Right lobe of liver (tissue), 6 donors: Measurements from ENCODE around the gene UBE4B. TPM values are rescaled to one million over a fixed set of nuclear protein-coding genes. Genes with fewer than 3 reads are reported as not detected.

Experiments used
- ATAC-seq, 4 donors: fragments of 200-7000 bp; cut with Tn5 transposase; one replicate each; pipeline ENCODE4 v1.9.1; 2020; ENCODE audit warnings: mild to moderate bottlenecking in 4 of 4, moderate library complexity in 4 of 4
- DNase-seq, 3 donors: peaks; one replicate each; pipeline ENCODE4 v3.0.0-alpha.2; 2020
- H3K27ac ChIP-seq, 3 donors: fragments of 200-600 bp; one replicate each; pipeline ENCODE4 v1.8.0; 2022
- H3K27me3 ChIP-seq, 2 donors: fragments of 200-600 bp; one replicate each; pipeline ENCODE4 v1.8.0; 2022
- H3K36me3 ChIP-seq, 4 donors: fragments of 200-600 bp; sonication (generic) in 1 of 4; one replicate each; pipeline versions ENCODE4 v1.5.1 to v1.8.0; 2017 to 2022; ENCODE audit warnings: control low read depth in 1 of 4
- H3K4me1 ChIP-seq, 4 donors: fragments of 200-600 bp; sonication (generic) in 1 of 4; one replicate each; pipeline versions ENCODE4 v1.5.1 to v1.8.0; 2017 to 2022; ENCODE audit warnings: control low read depth in 1 of 4
- H3K4me3 ChIP-seq, 3 donors: fragments of 200-600 bp; one replicate each; pipeline ENCODE4 v1.8.0; 2022
- H3K9me3 ChIP-seq, 4 donors: fragments of 200-600 bp; sonication (generic) in 1 of 4; one replicate each; pipeline versions ENCODE4 v1.5.1 to v1.8.0; 2017 to 2022; ENCODE audit warnings: control low read depth in 1 of 4
- CTCF ChIP-seq, 4 donors: fragments of 200-600 bp in 3 of 4; fragments of 450-650 bp in 1 of 4; IDR thresholded peaks; one replicate each; pipeline versions ENCODE4 v1.5.1 to v1.8.0; 2016 to 2022; ENCODE audit warnings: antibody characterized with exemption in 4 of 4, mild to moderate bottlenecking in 2 of 4
- POLR2A ChIP-seq: fragments of 450-650 bp; IDR thresholded peaks from one replicate; pipeline ENCODE4 v1.6.1; 2017; ENCODE audit warnings: antibody characterized with exemption, mild to moderate bottlenecking
- WGBS: methylation state at CpG from one replicate; pipeline ENCODE4 v1.1.6; 2018; ENCODE audit warnings: low coverage, low lambda C conversion rate; ENCODE audit not compliant: insufficient coverage; ENCODE audit errors: missing lambda C conversion rate; 5-methylcytosine and 5-hydroxymethylcytosine counted together
- intact Hi-C, 2 donors: fragments of 100-400 bp; cut with DNase I; formaldehyde crosslinking; loops; one replicate each; pipeline versions ENCODE4 v1.11.2 to v1.14.1; 2022
- total RNA-seq, 6 experiments: library from RNA; depleted of rRNA in 2 of 6; stranded (reverse); fragments of >200 nt in 2 of 6; fragmentation: NEBNext Ultra II Directional in 3 of 6; extraction: Animal tissue kit (Norgen Biotek cat#: 25700) in 3 of 6; gene quantifications; one replicate each; pipeline versions ENCODE4 v1.1.0 to v1.2.4, GENCODE V29; 2016 to 2023
- donor health status: DM: no; HTN: yes; CAD: no.
- donor health status: DM: no; HTN: no; CAD: no.
- donor health status: DM: no; HTN: no; CAD: no.
- donor health status: DM: no; HTN: yes; CAD: no.
- donor health status: DM: no; HTN: yes; CAD: no.

UBE4B gene
- total RNA-seq, 6 experiments from 2014 or later: 11.4 to 27.9 (median 22.6) TPM

- Histone ChIP-seq H3K27me3 (no peaks in the 10 kb centered on the region), H3K27ac (no peak overlapping the region), H3K4me1 (peaks cover 0 to 14% (median 6%) of the 10 kb centered on the region in 4 donors), H3K9me3 (no peaks in the 10 kb centered on the region), H3K36me3 (peaks cover 0 to 8% (median 0%) of the 10 kb centered on the region in 4 donors), H3K4me3 (no peak overlapping the region)
- TF ChIP-seq CTCF (IDR thresholded peaks at IDR 0.05): no peak
- no peak for TF ChIP-seq POLR2A
- DNase-seq (no peak), ATAC-seq (no peak)
- intact Hi-C loops: no loop called here
- WGBS: 93% methylated on average over 3 of the region's 3 CpGs
Observed at GRCh38 chr1:10048601-10049000, 15.8 kb downstream of the UBE4B start.

GRCh38 chr1:10050611-10051010, 17.9 kb downstream of the UBE4B start:
- TF ChIP-seq POLR2A (no peak), CTCF (IDR thresholded peaks at IDR 0.05) (no peak)
- Histone ChIP-seq H3K27ac (no peak overlapping the region), H3K4me3 (no peak overlapping the region), H3K9me3 (no peaks in the 10 kb centered on the region), H3K36me3 (peaks cover 0 to 8% (median 0%) of the 10 kb centered on the region in 4 donors), H3K27me3 (no peaks in the 10 kb centered on the region), H3K4me1 (peaks cover 0 to 19% (median 6%) of the 10 kb centered on the region in 4 donors)
- no peak for ATAC-seq
- no peak for DNase-seq
- intact Hi-C loops: no loop called here
- WGBS: 58% methylated on average over 3 of the region's 3 CpGs

- H3K4me1 ChIP-seq: peaks cover 0 to 21% (median 9%) of the 10 kb centered on the region in 4 donors
- 91% methylated on average over 1 of the region's 1 CpG for WGBS
- DNase-seq (no peak), ATAC-seq (no peak)
- H3K9me3 ChIP-seq: no peaks in the 10 kb centered on the region
- no peak for TF ChIP-seq CTCF (IDR thresholded peaks at IDR 0.05)
- no peak for TF ChIP-seq POLR2A
- H3K36me3 ChIP-seq: peaks cover 0 to 8% (median 0%) of the 10 kb centered on the region in 4 donors
- no peaks in the 10 kb centered on the region for H3K27me3 ChIP-seq
- intact Hi-C loops: no loop called here
- H3K4me3 ChIP-seq: no peak overlapping the region
- no peak overlapping the region for H3K27ac ChIP-seq
Observed at GRCh38 chr1:10051656-10052055, 18.9 kb downstream of the UBE4B start.

GRCh38 chr1:10052347-10052746, 19.6 kb downstream of the UBE4B start:
- intact Hi-C loops: no loop called here
- ATAC-seq: no peak

More at GRCh38 chr1:10052347-10052746, 19.6 kb downstream of the UBE4B start:
- Histone ChIP-seq H3K4me1 (peaks cover 0 to 23% (median 14%) of the 10 kb centered on the region in 4 donors), H3K9me3 (no peaks in the 10 kb centered on the region), H3K27ac (no peak overlapping the region), H3K4me3 (no peak overlapping the region), H3K36me3 (peaks cover 0 to 8% (median 0%) of the 10 kb centered on the region in 4 donors), H3K27me3 (no peaks in the 10 kb centered on the region)
- DNase-seq: no peak
- no peak for TF ChIP-seq CTCF (IDR thresholded peaks at IDR 0.05)
- TF ChIP-seq POLR2A: no peak
- WGBS: 93% methylated on average over 2 of the region's 4 CpGs
